ENCODE measurements around the gene SDK2. TPM values are rescaled to one million over a fixed set of nuclear protein-coding genes. Genes with fewer than 3 reads are reported as not detected.
A peak's percentile ranks its signal among the peaks of the same experiment; 100 is the strongest.

Gene SDK2
- polyA plus RNA-seq, 2 of the 4 experiments (the other 2 are of a cell fraction) = 0.36 to 0.57 TPM

DNA sequence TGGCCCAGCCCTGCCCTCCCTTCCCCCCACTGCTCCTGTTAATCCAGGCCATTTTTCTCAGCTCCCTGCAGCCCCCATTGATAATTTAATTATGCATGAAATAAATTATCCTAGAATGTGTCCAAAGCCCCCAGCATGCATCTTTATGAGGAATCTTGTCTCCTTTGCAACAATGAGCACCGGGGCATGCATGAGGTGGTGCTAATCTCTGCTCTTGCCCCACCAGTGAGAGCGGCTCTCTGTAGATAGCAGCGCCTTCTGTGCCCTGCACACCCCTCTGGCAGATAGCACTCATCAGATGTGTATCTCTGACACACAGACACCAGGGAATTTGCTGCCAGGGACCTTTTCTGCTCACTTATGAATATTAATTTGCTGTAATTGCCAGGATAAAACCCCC is 192.2 kb downstream of the SDK2 start:
- ATAC-seq (no peak), DNase-seq (ENCODE audit: low read depth in 1 of 2, low spot score in 1 of 2) (no peak), FAIRE-seq (no peak)
- TF ChIP-seq KDM1A (IDR thresholded peaks at IDR 0.05; ENCODE audit: low read depth) = no peak
- no peak for TF ChIP-seq GATA3 (IDR thresholded peaks at IDR 0.05; ENCODE audit: borderline replicate concordance)
- no peak for TF ChIP-seq RCOR1 (IDR thresholded peaks at IDR 0.05; ENCODE audit: low read depth, low read length)
- TF ChIP-seq, protein P1, sequence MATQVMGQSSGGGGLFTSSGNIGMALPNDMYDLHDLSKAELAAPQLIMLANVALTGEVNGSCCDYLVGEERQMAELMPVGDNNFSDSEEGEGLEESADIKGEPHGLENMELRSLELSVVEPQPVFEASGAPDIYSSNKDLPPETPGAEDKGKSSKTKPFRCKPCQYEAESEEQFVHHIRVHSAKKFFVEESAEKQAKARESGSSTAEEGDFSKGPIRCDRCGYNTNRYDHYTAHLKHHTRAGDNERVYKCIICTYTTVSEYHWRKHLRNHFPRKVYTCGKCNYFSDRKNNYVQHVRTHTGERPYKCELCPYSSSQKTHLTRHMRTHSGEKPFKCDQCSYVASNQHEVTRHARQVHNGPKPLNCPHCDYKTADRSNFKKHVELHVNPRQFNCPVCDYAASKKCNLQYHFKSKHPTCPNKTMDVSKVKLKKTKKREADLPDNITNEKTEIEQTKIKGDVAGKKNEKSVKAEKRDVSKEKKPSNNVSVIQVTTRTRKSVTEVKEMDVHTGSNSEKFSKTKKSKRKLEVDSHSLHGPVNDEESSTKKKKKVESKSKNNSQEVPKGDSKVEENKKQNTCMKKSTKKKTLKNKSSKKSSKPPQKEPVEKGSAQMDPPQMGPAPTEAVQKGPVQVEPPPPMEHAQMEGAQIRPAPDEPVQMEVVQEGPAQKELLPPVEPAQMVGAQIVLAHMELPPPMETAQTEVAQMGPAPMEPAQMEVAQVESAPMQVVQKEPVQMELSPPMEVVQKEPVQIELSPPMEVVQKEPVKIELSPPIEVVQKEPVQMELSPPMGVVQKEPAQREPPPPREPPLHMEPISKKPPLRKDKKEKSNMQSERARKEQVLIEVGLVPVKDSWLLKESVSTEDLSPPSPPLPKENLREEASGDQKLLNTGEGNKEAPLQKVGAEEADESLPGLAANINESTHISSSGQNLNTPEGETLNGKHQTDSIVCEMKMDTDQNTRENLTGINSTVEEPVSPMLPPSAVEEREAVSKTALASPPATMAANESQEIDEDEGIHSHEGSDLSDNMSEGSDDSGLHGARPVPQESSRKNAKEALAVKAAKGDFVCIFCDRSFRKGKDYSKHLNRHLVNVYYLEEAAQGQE (IDR thresholded peaks at IDR 0.05) = no peak
- no peak for TF ChIP-seq EHMT2 (IDR thresholded peaks at IDR 0.05; ENCODE audit: low read depth)
- TF ChIP-seq SREBF2 (IDR thresholded peaks at IDR 0.05) = no peak
- no peak for TF ChIP-seq RARB (CRISPR knock-in tag; IDR thresholded peaks at IDR 0.05)
- no peak for TF ChIP-seq FOXS1 (CRISPR knock-in tag; IDR thresholded peaks at IDR 0.05)
- TF ChIP-seq ESRRA (IDR thresholded peaks at IDR 0.05; ENCODE audit: borderline replicate concordance, low read length) = no peak
- Histone ChIP-seq H3K4me2 (no peak overlapping the region), H3K27ac (no peak overlapping the region), H3K4me3 (no peak overlapping the region), H3K9me3 (0 out of 3 replicates have a peak, but pooled peaks cover 2% of the 10 kb centered on the region), H3K4me1 (no peaks in the 10 kb centered on the region)
- POLR2A ChIA-PET = no interaction called here
- WGBS (ENCODE audit: missing lambda C conversion rate) = 37% methylated on average over 3 of the region's 3 CpGs
- CTCF ChIA-PET = no interaction called here

DNA sequence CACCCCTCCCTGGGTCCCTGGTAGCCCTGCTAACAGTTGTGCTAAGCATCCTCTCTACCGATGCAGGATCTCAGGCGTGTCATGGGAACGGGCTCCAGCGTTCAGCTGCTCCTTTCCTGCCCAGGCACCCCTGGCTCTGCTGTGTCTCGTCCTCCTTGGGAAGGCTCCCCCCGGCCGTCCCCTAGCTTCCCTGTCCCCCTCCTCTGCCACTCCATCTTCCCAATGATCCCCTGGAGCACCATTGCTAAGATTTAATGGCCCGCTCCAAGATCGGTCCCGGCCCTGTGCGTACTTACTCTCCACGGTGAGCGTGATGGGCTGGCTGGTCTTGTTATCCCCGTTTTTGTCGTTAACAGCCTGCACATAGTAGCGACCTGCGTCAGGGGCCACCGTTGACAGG is 196.9 kb downstream of the SDK2 start:
- TF ChIP-seq, protein P2, sequence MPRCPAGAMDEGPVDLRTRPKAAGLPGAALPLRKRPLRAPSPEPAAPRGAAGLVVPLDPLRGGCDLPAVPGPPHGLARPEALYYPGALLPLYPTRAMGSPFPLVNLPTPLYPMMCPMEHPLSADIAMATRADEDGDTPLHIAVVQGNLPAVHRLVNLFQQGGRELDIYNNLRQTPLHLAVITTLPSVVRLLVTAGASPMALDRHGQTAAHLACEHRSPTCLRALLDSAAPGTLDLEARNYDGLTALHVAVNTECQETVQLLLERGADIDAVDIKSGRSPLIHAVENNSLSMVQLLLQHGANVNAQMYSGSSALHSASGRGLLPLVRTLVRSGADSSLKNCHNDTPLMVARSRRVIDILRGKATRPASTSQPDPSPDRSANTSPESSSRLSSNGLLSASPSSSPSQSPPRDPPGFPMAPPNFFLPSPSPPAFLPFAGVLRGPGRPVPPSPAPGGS (IDR thresholded peaks at IDR 0.05) = no peak
- TF ChIP-seq, protein P3, sequence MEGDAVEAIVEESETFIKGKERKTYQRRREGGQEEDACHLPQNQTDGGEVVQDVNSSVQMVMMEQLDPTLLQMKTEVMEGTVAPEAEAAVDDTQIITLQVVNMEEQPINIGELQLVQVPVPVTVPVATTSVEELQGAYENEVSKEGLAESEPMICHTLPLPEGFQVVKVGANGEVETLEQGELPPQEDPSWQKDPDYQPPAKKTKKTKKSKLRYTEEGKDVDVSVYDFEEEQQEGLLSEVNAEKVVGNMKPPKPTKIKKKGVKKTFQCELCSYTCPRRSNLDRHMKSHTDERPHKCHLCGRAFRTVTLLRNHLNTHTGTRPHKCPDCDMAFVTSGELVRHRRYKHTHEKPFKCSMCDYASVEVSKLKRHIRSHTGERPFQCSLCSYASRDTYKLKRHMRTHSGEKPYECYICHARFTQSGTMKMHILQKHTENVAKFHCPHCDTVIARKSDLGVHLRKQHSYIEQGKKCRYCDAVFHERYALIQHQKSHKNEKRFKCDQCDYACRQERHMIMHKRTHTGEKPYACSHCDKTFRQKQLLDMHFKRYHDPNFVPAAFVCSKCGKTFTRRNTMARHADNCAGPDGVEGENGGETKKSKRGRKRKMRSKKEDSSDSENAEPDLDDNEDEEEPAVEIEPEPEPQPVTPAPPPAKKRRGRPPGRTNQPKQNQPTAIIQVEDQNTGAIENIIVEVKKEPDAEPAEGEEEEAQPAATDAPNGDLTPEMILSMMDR (IDR thresholded peaks at IDR 0.05) = no peak
- no peak for TF ChIP-seq EP300 (IDR thresholded peaks at IDR 0.05)
- ChIA-PET POLR2A (no interaction called here), CTCF (interaction anchor here (0.8 to 3.3 kb wide), 4 partner anchors 18 to 752 kb away, joined by 3 to 29 read pairs (median 4); no protein-coding TSS in a partner anchor)
- ATAC-seq (no peak; a peak in 1 of 6 replicates), DNase-seq (ENCODE audit: low read depth in 1 of 2, low spot score in 1 of 2) (no peak), FAIRE-seq (no peak)
- Histone ChIP-seq H3K27ac (no peak overlapping the region), H3K4me2 (no peak overlapping the region), H3K9me3 (no peaks in the 10 kb centered on the region), H3K4me1 (no peaks in the 10 kb centered on the region), H3K4me3 (no peak overlapping the region)
- WGBS (ENCODE audit: missing lambda C conversion rate) = 59% methylated on average over 18 of the region's 18 CpGs

DNA sequence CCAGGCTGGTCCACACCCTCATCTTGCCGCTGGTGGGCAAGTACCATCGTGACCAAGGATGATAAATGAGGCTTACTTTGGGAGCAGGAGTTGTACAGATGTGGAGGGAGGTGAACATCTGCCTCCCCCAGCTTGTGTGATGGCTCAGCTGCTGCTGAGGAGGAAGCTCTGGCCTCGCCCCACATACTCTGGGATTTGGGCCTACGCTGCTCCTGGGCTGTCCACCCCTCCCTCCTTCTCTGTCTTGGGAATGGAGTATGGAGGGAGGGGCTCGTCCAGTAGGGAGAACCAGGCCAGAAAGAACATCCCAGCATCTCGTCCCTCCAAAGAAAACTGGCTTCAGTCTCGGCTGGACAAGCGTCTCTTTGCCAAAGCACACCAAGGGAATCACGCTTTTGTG is 197.6 kb downstream of the SDK2 start:
- no peak for FAIRE-seq

More for the DNA sequence above, 197.6 kb downstream of the SDK2 start:
- POLR2A ChIA-PET = no interaction called here
- 52% methylated on average over 9 of the region's 9 CpGs for WGBS (ENCODE audit: missing lambda C conversion rate)
- no peak overlapping the region for H3K27ac ChIP-seq
- no peaks in the 10 kb centered on the region for H3K9me3 ChIP-seq
- ATAC-seq (peak; percentile 30; a peak in 5 of 6 replicates), DNase-seq (ENCODE audit: low read depth in 1 of 2, low spot score in 1 of 2) (no peak)
- no peaks in the 10 kb centered on the region for H3K4me1 ChIP-seq
- CTCF ChIA-PET = interaction anchor here (0.8 to 3.3 kb wide), 5 partner anchors 17 to 753 kb away, joined by 3 to 29 read pairs (median 3); no protein-coding TSS in a partner anchor
- H3K4me3 ChIP-seq = no peak overlapping the region
- TF ChIP-seq ZC3H11A (IDR thresholded peaks at IDR 0.05) (no peak), POLR2AphosphoS2 (conservative IDR thresholded peaks at IDR 0.05; ENCODE audit: low read length) (no peak), RAD21 (conservative IDR thresholded peaks at IDR 0.05 in 1 of 2, IDR thresholded peaks at IDR 0.05 in 1 of 2) (no peak), SREBF2 (IDR thresholded peaks at IDR 0.05) (no peak), NFE2L2 (conservative IDR thresholded peaks at IDR 0.05; ENCODE audit: low read length) (no peak), POLR2A (IDR thresholded peaks at IDR 0.05; ENCODE audit: low read length) (no peak), HOXA7 (CRISPR knock-in tag; IDR thresholded peaks at IDR 0.05) (no peak), FOXS1 (CRISPR knock-in tag; IDR thresholded peaks at IDR 0.05) (no peak)
- TF ChIP-seq, protein P4, sequence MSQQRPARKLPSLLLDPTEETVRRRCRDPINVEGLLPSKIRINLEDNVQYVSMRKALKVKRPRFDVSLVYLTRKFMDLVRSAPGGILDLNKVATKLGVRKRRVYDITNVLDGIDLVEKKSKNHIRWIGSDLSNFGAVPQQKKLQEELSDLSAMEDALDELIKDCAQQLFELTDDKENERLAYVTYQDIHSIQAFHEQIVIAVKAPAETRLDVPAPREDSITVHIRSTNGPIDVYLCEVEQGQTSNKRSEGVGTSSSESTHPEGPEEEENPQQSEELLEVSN (IDR thresholded peaks at IDR 0.05; ENCODE audit: borderline replicate concordance, low read depth) = no peak
- no peak overlapping the region for H3K4me2 ChIP-seq

Data from A549 (cell line).